Measurements from ENCODE around the gene KNSTRN.
A peak's percentile ranks its signal among the peaks of the same experiment; 100 is the strongest.

KNSTRN gene

GRCh38 chr15:40382580-40383456, at the start of gene KNSTRN:
Gene KNSTRN (plus strand): TSS chr15:40382721. CDS start chr15:40382836, 115 bp downstream.
- peak; percentile 75 for DNase-seq

- no peak for DNase-seq
These were observed 48.5 kb upstream of the KNSTRN start for GRCh38 chr15:40333922-40334492.

GRCh38 chr15:40334541-40334940, 48.0 kb upstream of the KNSTRN start:
- no peak for DNase-seq

GRCh38 chr15:40334941-40335795, 47.4 kb upstream of the KNSTRN start:
- DNase-seq: no peak

- peak; percentile 39 for DNase-seq
These were observed 46.4 kb upstream of the KNSTRN start for GRCh38 chr15:40335938-40336743.

GRCh38 chr15:40336744-40337122, 45.8 kb upstream of the KNSTRN start:
- DNase-seq: no peak

GRCh38 chr15:40337597-40337996, 44.9 kb upstream of the KNSTRN start:
- no peak for DNase-seq

GRCh38 chr15:40338041-40338657, 44.4 kb upstream of the KNSTRN start:
- peak; percentile 9 for DNase-seq

GRCh38 chr15:40338921-40339620, 43.5 kb upstream of the KNSTRN start:
- DNase-seq: no peak

GRCh38 chr15:40339621-40339945, 42.9 kb upstream of the KNSTRN start:
- no peak for DNase-seq

- no peak for DNase-seq
These were observed 42.3 kb upstream of the KNSTRN start for GRCh38 chr15:40340038-40340739.

GRCh38 chr15:40340740-40341400, 41.7 kb upstream of the KNSTRN start, which contains the start of gene CCDC9B:
Gene CCDC9B (minus strand): TSS chr15:40340939. CDS start chr15:40340819, 120 bp downstream.
- peak; percentile 70 for DNase-seq

GRCh38 chr15:40342416-40343320, 39.9 kb upstream of the KNSTRN start:
- no peak for DNase-seq

GRCh38 chr15:40343512-40343911, 39.0 kb upstream of the KNSTRN start:
- no peak for DNase-seq

GRCh38 chr15:40344217-40344616, 38.3 kb upstream of the KNSTRN start:
- no peak for DNase-seq

GRCh38 chr15:40344631-40345120, 37.8 kb upstream of the KNSTRN start:
- DNase-seq: no peak

GRCh38 chr15:40345225-40345866, 37.2 kb upstream of the KNSTRN start:
- DNase-seq: no peak

- no peak for DNase-seq
These were observed 36.5 kb upstream of the KNSTRN start for GRCh38 chr15:40345867-40346578.
